HFFc6 (cell line): Measurements from ENCODE around the gene PRSS48. TPM values are rescaled to one million over a fixed set of nuclear protein-coding genes. Genes with fewer than 3 reads are reported as not detected.

Experiments used
- DNase-seq: peaks from one replicate; pipeline ENCODE4 v3.0.0-alpha.2; 2018
- H3K27ac Mint-ChIP-seq: 2 replicates; pipeline ENCODE4 v1.8.0; 2020; ENCODE audit warnings: mild to moderate bottlenecking, mixed read lengths
- H3K27me3 Mint-ChIP-seq: 2 replicates; pipeline ENCODE4 v1.8.0; 2021; ENCODE audit warnings: mild to moderate bottlenecking, moderate library complexity, mixed read lengths; ENCODE audit not compliant: insufficient read depth
- H3K36me3 Mint-ChIP-seq: 2 replicates; pipeline ENCODE4 v1.8.0; 2021; ENCODE audit warnings: low read depth, mixed read lengths
- H3K4me1 Mint-ChIP-seq: 2 replicates; pipeline ENCODE4 v1.8.0; 2020; ENCODE audit warnings: low read depth, mixed read lengths
- H3K4me3 Mint-ChIP-seq: 2 replicates; pipeline ENCODE4 v1.8.0; 2020; ENCODE audit warnings: mild to moderate bottlenecking, moderate library complexity, mixed read lengths
- H3K9me3 Mint-ChIP-seq: 2 replicates; pipeline ENCODE4 v1.8.0; 2020; ENCODE audit warnings: mild to moderate bottlenecking, mixed read lengths
- total RNA-seq, 6 experiments: library from RNA; stranded (reverse); fragmentation: NEBNext Ultra II Directional; extraction: Animal tissue kit (Norgen Biotek cat#: 25700); gene quantifications; 2 replicates in 1 of 6; 3 replicates in 5 of 6; pipeline ENCODE4 v1.2.3, GENCODE V29; 2021
- TF ChIP-seq, protein P1 (sequence below): fragments of 200-600 bp; sonication (generic); IDR thresholded peaks from 2 replicates; pipeline ENCODE4 v1.5.0; 2021; ENCODE audit warnings: antibody characterized with exemption, mild to moderate bottlenecking

The PRSS48 gene
- total RNA-seq, 6 experiments from 2014 or later = not detected

DNA sequence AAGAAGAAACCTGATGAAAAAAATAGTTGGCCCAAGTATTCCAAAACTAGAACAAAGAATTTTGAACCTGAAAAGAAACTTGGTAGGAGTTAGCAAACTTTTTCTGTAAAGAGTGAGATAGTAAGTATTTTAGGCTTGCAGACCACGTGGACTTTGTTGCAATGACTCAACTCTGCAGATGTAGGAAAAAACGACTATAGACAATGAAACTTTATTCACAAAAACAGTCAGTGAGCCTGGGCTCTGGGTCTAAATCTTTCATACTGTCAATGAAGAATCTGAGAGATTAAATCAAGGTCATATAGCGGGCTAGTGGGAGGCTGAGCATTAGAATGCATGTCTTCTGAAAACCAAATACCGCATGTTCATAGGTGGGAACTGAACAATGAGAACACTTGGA is 25.5 kb downstream of the PRSS48 start:
- Mint-ChIP-seq H3K4me3 (no peak overlapping the region), H3K27me3 (peaks cover 3% of the 10 kb centered on the region; the same call in 1 of the 2 replicates), H3K27ac (no peak overlapping the region), H3K36me3 (peaks cover 4% of the 10 kb centered on the region), H3K4me1 (peaks cover 35% of the 10 kb centered on the region), H3K9me3 (no peaks in the 10 kb centered on the region; the same call in 1 of the 2 replicates)
- TF ChIP-seq, protein P1, sequence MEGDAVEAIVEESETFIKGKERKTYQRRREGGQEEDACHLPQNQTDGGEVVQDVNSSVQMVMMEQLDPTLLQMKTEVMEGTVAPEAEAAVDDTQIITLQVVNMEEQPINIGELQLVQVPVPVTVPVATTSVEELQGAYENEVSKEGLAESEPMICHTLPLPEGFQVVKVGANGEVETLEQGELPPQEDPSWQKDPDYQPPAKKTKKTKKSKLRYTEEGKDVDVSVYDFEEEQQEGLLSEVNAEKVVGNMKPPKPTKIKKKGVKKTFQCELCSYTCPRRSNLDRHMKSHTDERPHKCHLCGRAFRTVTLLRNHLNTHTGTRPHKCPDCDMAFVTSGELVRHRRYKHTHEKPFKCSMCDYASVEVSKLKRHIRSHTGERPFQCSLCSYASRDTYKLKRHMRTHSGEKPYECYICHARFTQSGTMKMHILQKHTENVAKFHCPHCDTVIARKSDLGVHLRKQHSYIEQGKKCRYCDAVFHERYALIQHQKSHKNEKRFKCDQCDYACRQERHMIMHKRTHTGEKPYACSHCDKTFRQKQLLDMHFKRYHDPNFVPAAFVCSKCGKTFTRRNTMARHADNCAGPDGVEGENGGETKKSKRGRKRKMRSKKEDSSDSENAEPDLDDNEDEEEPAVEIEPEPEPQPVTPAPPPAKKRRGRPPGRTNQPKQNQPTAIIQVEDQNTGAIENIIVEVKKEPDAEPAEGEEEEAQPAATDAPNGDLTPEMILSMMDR = no peak
- DNase-seq = peak; percentile 8

- Mint-ChIP-seq H3K27ac (peak overlapping the region; percentile 14; the same call in 1 of the 2 replicates), H3K9me3 (no peaks in the 10 kb centered on the region; the same call in 1 of the 2 replicates), H3K4me1 (peaks cover 35% of the 10 kb centered on the region), H3K36me3 (peaks cover 4% of the 10 kb centered on the region), H3K27me3 (peaks cover 3% of the 10 kb centered on the region; the same call in 1 of the 2 replicates), H3K4me3 (no peak overlapping the region)
- DNase-seq = no peak
- TF ChIP-seq, protein P1 = no peak
Measured at GRCh38 chr4:151304226-151304625, 27.3 kb downstream of the PRSS48 start.

- Mint-ChIP-seq H3K27me3 (peaks cover 3% of the 10 kb centered on the region; the same call in 1 of the 2 replicates), H3K9me3 (no peaks in the 10 kb centered on the region; the same call in 1 of the 2 replicates), H3K4me1 (peaks cover 35% of the 10 kb centered on the region), H3K36me3 (peaks cover 4% of the 10 kb centered on the region), H3K27ac (peak overlapping the region; percentile 14; the same call in 1 of the 2 replicates), H3K4me3 (no peak overlapping the region)
- peak; percentile 41 for DNase-seq
- TF ChIP-seq, protein P1 = no peak
Measured at GRCh38 chr4:151304755-151305154, 27.8 kb downstream of the PRSS48 start.

GRCh38 chr4:151310124-151310728 is 33.3 kb downstream of the PRSS48 start:
- Mint-ChIP-seq H3K9me3 (no peaks in the 10 kb centered on the region), H3K27me3 (peaks cover 1% of the 10 kb centered on the region; the same call in 1 of the 2 replicates), H3K27ac (no peak overlapping the region), H3K4me1 (peaks cover 21% of the 10 kb centered on the region), H3K36me3 (no peaks in the 10 kb centered on the region), H3K4me3 (no peak overlapping the region)
- TF ChIP-seq, protein P1 = no peak
- DNase-seq = no peak

DNA sequence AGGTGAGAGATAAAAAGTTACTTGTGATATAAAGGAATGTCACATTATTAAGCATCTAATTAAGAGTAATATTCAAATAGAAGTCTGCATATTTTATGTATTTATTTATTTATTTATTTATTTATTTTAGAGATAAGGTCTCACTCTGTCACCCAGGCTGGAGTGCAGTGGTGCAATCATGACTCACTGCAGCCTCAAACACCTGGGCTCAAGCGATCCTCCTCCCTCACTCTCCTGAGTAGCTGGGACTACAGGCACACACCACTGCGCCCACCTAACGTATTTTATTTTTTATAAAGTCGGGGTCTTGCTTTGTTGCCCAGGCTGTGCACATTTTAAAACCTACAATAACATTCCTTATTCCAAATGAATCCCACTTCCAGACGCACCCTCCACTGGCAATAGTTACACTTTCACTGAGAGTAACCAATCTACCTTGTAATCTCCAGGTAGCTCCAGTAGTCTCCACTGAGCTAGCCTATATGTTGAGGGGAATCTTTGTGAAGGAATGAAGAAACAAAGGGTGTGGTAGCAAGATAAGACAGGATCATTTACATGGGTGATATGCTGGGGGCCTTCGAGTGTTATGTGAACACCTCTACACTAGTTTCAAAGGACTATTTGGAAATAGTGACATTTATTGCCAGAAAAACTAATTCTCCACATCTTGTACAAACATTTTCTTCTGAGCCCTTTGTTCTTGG is 36.5 kb downstream of the PRSS48 start:
- H3K4me1 Mint-ChIP-seq = peaks cover 26% of the 10 kb centered on the region
- H3K27me3 Mint-ChIP-seq = peaks cover 1% of the 10 kb centered on the region; the same call in 1 of the 2 replicates
- no peaks in the 10 kb centered on the region for H3K9me3 Mint-ChIP-seq
- H3K36me3 Mint-ChIP-seq = no peaks in the 10 kb centered on the region
- no peak for DNase-seq
- H3K27ac Mint-ChIP-seq = no peak overlapping the region
- TF ChIP-seq, protein P1 = no peak
- H3K4me3 Mint-ChIP-seq = no peak overlapping the region
